Measurements from ENCODE around the gene USP31. TPM values are rescaled to one million over a fixed set of nuclear protein-coding genes. Genes with fewer than 3 reads are reported as not detected.

The USP31 gene
- total and polyA plus RNA-seq, 2 donors (not counting 1 experiment from before 2014, with no cell fraction given), result 1.6 to 6.7 TPM

GRCh38 chr16:23140107-23140506 is 9.1 kb downstream of the USP31 start:
- Histone ChIP-seq H3K4me2 (replicated peaks; ENCODE audit: low read depth, low read length, poor library complexity, severe bottlenecking) (no peak overlapping the region), H3K4me1 (ENCODE audit: control insufficient read depth in 2 of 2, insufficient read depth in 2 of 2, low read length in 2 of 2) (no peaks in the 10 kb centered on the region), H3K27ac (ENCODE audit: low read length in 2 of 2) (no peak overlapping the region), H2AFZ (ENCODE audit: insufficient read depth, low read depth, low read length, poor library complexity, severe bottlenecking) (no peak overlapping the region), H3K4me3 (ENCODE audit: control extremely low read depth in 1 of 5, extremely low read depth in 1 of 5, insufficient read depth in 1 of 5, low read depth in 2 of 5, low read length in 4 of 5) (no peak overlapping the region), H3K9me3 (ENCODE audit: control extremely low read depth in 1 of 3, control insufficient read depth in 2 of 3, insufficient read depth in 1 of 3, low read length in 2 of 3) (peaks cover 0 to 10% (median 4%) of the 10 kb centered on the region in 3 donors), H3K9ac (ENCODE audit: low read length) (no peak overlapping the region), H3K36me3 (replicated peaks in 1 of 2; ENCODE audit: control extremely low read depth in 1 of 2, control insufficient read depth in 1 of 2, extremely low read depth in 1 of 2, insufficient read depth in 2 of 2, low read length in 1 of 2) (no peaks in the 10 kb centered on the region), H4K20me1 (ENCODE audit: control insufficient read depth, insufficient read depth, low read length, poor library complexity, severe bottlenecking) (no peaks in the 10 kb centered on the region), H3K79me2 (ENCODE audit: control insufficient read depth, insufficient read depth, low read length) (peaks cover under 1% of the 10 kb centered on the region), H3K27me3 (replicated peaks in 1 of 4; ENCODE audit: control extremely low read depth in 1 of 4, control insufficient read depth in 3 of 4, insufficient read depth in 4 of 4, low read length in 3 of 4) (no peaks in the 10 kb centered on the region)
- no peak for TF ChIP-seq EZH2 (IDR thresholded peaks at IDR 0.05; ENCODE audit: borderline replicate concordance, insufficient read depth, low read depth, low read length, poor library complexity, severe bottlenecking)
- TF ChIP-seq, protein P1, sequence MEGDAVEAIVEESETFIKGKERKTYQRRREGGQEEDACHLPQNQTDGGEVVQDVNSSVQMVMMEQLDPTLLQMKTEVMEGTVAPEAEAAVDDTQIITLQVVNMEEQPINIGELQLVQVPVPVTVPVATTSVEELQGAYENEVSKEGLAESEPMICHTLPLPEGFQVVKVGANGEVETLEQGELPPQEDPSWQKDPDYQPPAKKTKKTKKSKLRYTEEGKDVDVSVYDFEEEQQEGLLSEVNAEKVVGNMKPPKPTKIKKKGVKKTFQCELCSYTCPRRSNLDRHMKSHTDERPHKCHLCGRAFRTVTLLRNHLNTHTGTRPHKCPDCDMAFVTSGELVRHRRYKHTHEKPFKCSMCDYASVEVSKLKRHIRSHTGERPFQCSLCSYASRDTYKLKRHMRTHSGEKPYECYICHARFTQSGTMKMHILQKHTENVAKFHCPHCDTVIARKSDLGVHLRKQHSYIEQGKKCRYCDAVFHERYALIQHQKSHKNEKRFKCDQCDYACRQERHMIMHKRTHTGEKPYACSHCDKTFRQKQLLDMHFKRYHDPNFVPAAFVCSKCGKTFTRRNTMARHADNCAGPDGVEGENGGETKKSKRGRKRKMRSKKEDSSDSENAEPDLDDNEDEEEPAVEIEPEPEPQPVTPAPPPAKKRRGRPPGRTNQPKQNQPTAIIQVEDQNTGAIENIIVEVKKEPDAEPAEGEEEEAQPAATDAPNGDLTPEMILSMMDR (IDR thresholded peaks at IDR 0.05), result no peak
- ChIA-PET CTCF (no interaction called here), POLR2A (no interaction called here)
- Mint-ChIP-seq H3K4me3 (no peak overlapping the region), H3K27me3 (no peaks in the 10 kb centered on the region), H3K27ac (no peak overlapping the region), H3K9me3 (ENCODE audit: insufficient read depth) (peaks cover 3% of the 10 kb centered on the region), H3K4me1 (no peaks in the 10 kb centered on the region)
- DNase-seq, result no peak
- no peak for ATAC-seq (ENCODE audit: low read depth)
- intact Hi-C loops (cut with micrococcal nuclease), result no loop called here
- WGBS (ENCODE audit: insufficient coverage), result 100% methylated on average over 1 of the region's 2 CpGs

DNA sequence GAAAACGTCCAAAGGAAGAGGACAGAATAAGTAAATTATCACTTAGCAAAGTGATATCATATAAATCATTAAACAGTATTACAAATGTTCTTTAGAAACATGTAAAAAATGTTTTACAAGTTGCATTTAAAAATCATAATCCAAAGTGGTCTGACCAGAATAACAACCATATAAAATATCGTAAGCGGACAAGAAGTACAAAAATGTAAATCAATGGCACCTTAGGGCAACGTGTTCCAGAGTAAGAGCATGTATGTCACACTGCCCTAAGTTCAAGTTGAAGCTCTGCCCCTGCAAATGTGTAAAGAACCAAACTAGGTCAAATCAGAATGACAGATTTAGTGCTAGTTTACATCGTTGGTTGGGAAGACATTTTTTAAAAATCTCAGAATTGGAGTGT is 11.4 kb downstream of the USP31 start:
- Mint-ChIP-seq H3K9me3 (ENCODE audit: insufficient read depth) (peaks cover 3% of the 10 kb centered on the region), H3K4me1 (peaks cover under 1% of the 10 kb centered on the region), H3K4me3 (no peak overlapping the region), H3K27me3 (peaks cover 4% of the 10 kb centered on the region), H3K27ac (no peak overlapping the region)
- ChIA-PET POLR2A (no interaction called here), CTCF (no interaction called here)
- Histone ChIP-seq H3K4me1 (ENCODE audit: control insufficient read depth in 2 of 2, insufficient read depth in 2 of 2, low read length in 2 of 2) (no peaks in the 10 kb centered on the region), H3K27ac (ENCODE audit: low read length in 2 of 2) (no peak overlapping the region), H3K27me3 (replicated peaks in 1 of 4; ENCODE audit: control extremely low read depth in 1 of 4, control insufficient read depth in 3 of 4, insufficient read depth in 4 of 4, low read length in 3 of 4) (no peaks in the 10 kb centered on the region), H3K79me2 (ENCODE audit: control insufficient read depth, insufficient read depth, low read length) (peaks cover 3% of the 10 kb centered on the region), H3K4me3 (ENCODE audit: control extremely low read depth in 1 of 5, extremely low read depth in 1 of 5, insufficient read depth in 1 of 5, low read depth in 2 of 5, low read length in 4 of 5) (no peak overlapping the region), H3K9me3 (ENCODE audit: control extremely low read depth in 1 of 3, control insufficient read depth in 2 of 3, insufficient read depth in 1 of 3, low read length in 2 of 3) (peaks cover 0 to 10% (median 4%) of the 10 kb centered on the region in 3 donors), H3K9ac (ENCODE audit: low read length) (no peak overlapping the region), H3K36me3 (replicated peaks in 1 of 2; ENCODE audit: control extremely low read depth in 1 of 2, control insufficient read depth in 1 of 2, extremely low read depth in 1 of 2, insufficient read depth in 2 of 2, low read length in 1 of 2) (no peaks in the 10 kb centered on the region), H2AFZ (ENCODE audit: insufficient read depth, low read depth, low read length, poor library complexity, severe bottlenecking) (no peak overlapping the region), H3K4me2 (replicated peaks; ENCODE audit: low read depth, low read length, poor library complexity, severe bottlenecking) (no peak overlapping the region), H4K20me1 (ENCODE audit: control insufficient read depth, insufficient read depth, low read length, poor library complexity, severe bottlenecking) (no peaks in the 10 kb centered on the region)
- DNase-seq (no peak), ATAC-seq (ENCODE audit: low read depth) (no peak)
- no peak for TF ChIP-seq EZH2 (IDR thresholded peaks at IDR 0.05; ENCODE audit: borderline replicate concordance, insufficient read depth, low read depth, low read length, poor library complexity, severe bottlenecking)
- TF ChIP-seq, protein P1 (IDR thresholded peaks at IDR 0.05), result no peak
- WGBS (ENCODE audit: insufficient coverage), result 100% methylated on average over 1 of the region's 5 CpGs
- intact Hi-C loops (cut with micrococcal nuclease), result no loop called here

Data from B cell (primary cell).